K562 (cell line): ENCODE results near the gene ANKRD10. TPM values are rescaled to one million over a fixed set of nuclear protein-coding genes. Genes with fewer than 3 reads are reported as not detected.

ENCODE experiments used
- ATAC-seq: fragments of 200-7000 bp; cut with Tn5 transposase; 3 replicates; pipeline ENCODE4 v1.9.1; 2020; ENCODE audit warnings: moderate library complexity
- BruUV-seq: library from RNA; stranded (reverse); fragments of 400-500 nt; replicated peaks from 2 replicates; lab custom pipeline; 2021; lab: Mats Ljungman, UMichigan
- CTCF ChIA-PET: fragments of 300-600 bp; formaldehyde crosslinking; extraction: SDS; loops from one replicate; lab custom pipeline; 2021; ENCODE audit warnings: low intra/inter-chr PET ratio; lab: Yijun Ruan, JAX
- POLR2A ChIA-PET: fragments of 300-600, 350-650 bp; sonication (Branson Sonifier 250); formaldehyde crosslinking; extraction: SDS; loops from one replicate; lab custom pipeline; 2021; ENCODE audit warnings: antibody characterized with exemption, inconsistent platforms; lab: Yijun Ruan, JAX
- DNase-seq, 4 experiments: peaks; one replicate each; pipeline versions ENCODE4 v3.0.0 to v3.0.0-alpha.2; 2011 to 2018; ENCODE audit warnings: low spot score in 3 of 4, mixed read lengths in 3 of 4; ENCODE audit errors: extremely low read depth in 1 of 4
- FAIRE-seq: peaks from 2 replicates; lab custom pipeline; 2011; peaks lifted over from hg19 to GRCh38; lab: Jason Lieb, UNC
- H2AFZ ChIP-seq: 2 replicates; pipeline ENCODE4 v1.6.0; 2011; ENCODE audit warnings: low read depth, low read length, control low read depth, inconsistent platforms
- H3K27ac ChIP-seq: fragments of 200-600 bp; 3 replicates; pipeline ENCODE4 v1.8.0; 2011; ENCODE audit warnings: low read depth, mild to moderate bottlenecking, control low read depth, inconsistent platforms, low read length, moderate library complexity, mixed read lengths; ENCODE audit errors: extremely low read depth
- H3K27me3 ChIP-seq, 2 experiments: fragments of 300-600 bp in 1 of 2; 2 replicates in 1 of 2; 3 replicates in 1 of 2; pipeline versions ENCODE4 v1.6.0 to v1.8.0; 2011; ENCODE audit warnings: inconsistent platforms in 2 of 2, low read length in 2 of 2, mild to moderate bottlenecking in 1 of 2, mixed read lengths in 1 of 2, moderate library complexity in 1 of 2; ENCODE audit not compliant: control insufficient read depth in 2 of 2, insufficient read depth in 2 of 2
- H3K36me3 ChIP-seq: fragments of 300-600 bp; 3 replicates; pipeline ENCODE4 v1.8.0; 2011; ENCODE audit warnings: mild to moderate bottlenecking, low read length, inconsistent platforms; ENCODE audit not compliant: control insufficient read depth, insufficient read depth
- H3K4me1 ChIP-seq, 2 experiments: fragments of 200-600 bp in 1 of 2; replicated peaks in 1 of 2; 2 replicates in 1 of 2; 3 replicates in 1 of 2; pipeline versions ENCODE4 v1.5.1 to v1.8.0; 2011; ENCODE audit warnings: inconsistent platforms in 2 of 2, low read length in 2 of 2, mild to moderate bottlenecking in 1 of 2, mixed read lengths in 1 of 2, moderate library complexity in 1 of 2; ENCODE audit not compliant: control insufficient read depth in 2 of 2, insufficient read depth in 2 of 2
- H3K4me2 ChIP-seq: 2 replicates; pipeline ENCODE4 v1.6.1; 2011; ENCODE audit warnings: low read length, control low read depth, inconsistent platforms, mixed read lengths; ENCODE audit not compliant: insufficient read depth
- H3K4me3 ChIP-seq: fragments of 200-600 bp; sonication (generic), shearing (Covaris generic); 2 replicates; pipeline ENCODE4 v1.5.1; 2016; ENCODE audit warnings: control low read depth, inconsistent platforms
- H3K79me2 ChIP-seq: fragments of 200-600 bp; 3 replicates; pipeline ENCODE4 v1.8.0; 2011; ENCODE audit warnings: low read length, inconsistent platforms; ENCODE audit not compliant: control insufficient read depth, insufficient read depth
- H3K9ac ChIP-seq, 2 experiments: 2 replicates each; pipeline versions ENCODE4 v1.6.0 to v1.6.1; 2011; ENCODE audit warnings: low read depth in 2 of 2, low read length in 2 of 2, control low read depth in 1 of 2, inconsistent platforms in 1 of 2, mild to moderate bottlenecking in 1 of 2, mixed read lengths in 1 of 2; ENCODE audit not compliant: insufficient read depth in 1 of 2
- H3K9me1 ChIP-seq: one replicate; pipeline ENCODE4 v1.6.0; 2011; ENCODE audit warnings: inconsistent platforms, mild to moderate bottlenecking, low read length, moderate library complexity; ENCODE audit not compliant: control insufficient read depth, insufficient read depth
- H3K9me3 ChIP-seq: replicated peaks from 2 replicates; pipeline ENCODE4 v1.5.1; 2011; ENCODE audit warnings: low read depth, low read length, inconsistent platforms; ENCODE audit not compliant: control insufficient read depth, insufficient read depth
- H4K20me1 ChIP-seq: replicated peaks from 2 replicates; pipeline ENCODE4 v1.6.1; 2011; ENCODE audit warnings: low read length, inconsistent platforms, mixed read lengths; ENCODE audit not compliant: control insufficient read depth, insufficient read depth
- BCOR ChIP-seq: fragments of 450-650 bp; IDR thresholded peaks from 2 replicates; pipeline ENCODE4 v1.6.1; 2016
- ETV6 ChIP-seq, 3 experiments: fragments of 150-350 bp in 1 of 3; sonication (generic) in 1 of 3; formaldehyde crosslinking in 1 of 3; IDR thresholded peaks; 2 replicates each; pipeline versions ENCODE4 v1.6.1 to v1.8.0; 2014 to 2022; ENCODE audit warnings: borderline replicate concordance in 2 of 3, low read depth in 2 of 3, antibody characterized with exemption in 1 of 3, low read length in 1 of 3, mild to moderate bottlenecking in 1 of 3, missing genetic modification reagents in 1 of 3
- MEIS2 ChIP-seq: fragments of 450-650 bp; IDR thresholded peaks from 2 replicates; pipeline ENCODE4 v1.6.1; 2014; ENCODE audit warnings: mild to moderate bottlenecking; ENCODE audit not compliant: partially characterized antibody
- NR2C1 ChIP-seq, 2 experiments: fragments of 450-650 bp; IDR thresholded peaks; 2 replicates each; pipeline ENCODE4 v1.6.1; 2017; ENCODE audit warnings: mild to moderate bottlenecking in 2 of 2, antibody characterized with exemption in 1 of 2, inconsistent platforms in 1 of 2, missing compliant biosample characterization in 1 of 2, missing genetic modification characterization in 1 of 2
- PHF8 ChIP-seq: fragments of 200-600 bp; sonication (generic); IDR thresholded peaks from 2 replicates; pipeline ENCODE4 v1.6.1; 2012; ENCODE audit warnings: mixed run types, mild to moderate bottlenecking, inconsistent platforms, low read length, moderate library complexity, borderline replicate concordance
- SMAD1 ChIP-seq: fragments of 150-350 bp; IDR thresholded peaks from 2 replicates; pipeline ENCODE4 v1.6.1; 2014; ENCODE audit warnings: low read length, low read depth; ENCODE audit not compliant: partially characterized antibody
- SMAD2 ChIP-seq: fragments of 150-350 bp; IDR thresholded peaks from 2 replicates; pipeline ENCODE4 v1.6.1; 2014; ENCODE audit warnings: low read depth, mild to moderate bottlenecking, low read length
- SUPT5H ChIP-seq: fragments of 450-650 bp; IDR thresholded peaks from 2 replicates; pipeline ENCODE4 v1.6.1; 2016
- TRIM24 ChIP-seq, 2 experiments: fragments of 450-650 bp; IDR thresholded peaks; 2 replicates each; pipeline ENCODE4 v1.6.1; 2016
- ZNF184 ChIP-seq: sonication (generic); formaldehyde crosslinking; IDR thresholded peaks from 2 replicates; pipeline ENCODE4 v1.5.0; 2020; ENCODE audit warnings: missing genetic modification reagents
- ZNF347 ChIP-seq: fragments of 450-650 bp; formaldehyde crosslinking; IDR thresholded peaks from 2 replicates; pipeline ENCODE4 v1.4.0; 2020; ENCODE audit warnings: low read depth, mild to moderate bottlenecking, moderate library complexity
- ZNF668 ChIP-seq: fragments of 250-450 bp; sonication (Bioruptor Pico); IDR thresholded peaks from 2 replicates; pipeline ENCODE4 v1.8.0; 2022; ENCODE audit warnings: mild to moderate bottlenecking, inconsistent platforms
- ZNF717 ChIP-seq: fragments of 250-450 bp; sonication (Bioruptor Pico); IDR thresholded peaks from 2 replicates; pipeline ENCODE4 v1.5.0; 2021
- WGBS: fragments of 100-300 bp; shearing (Covaris generic); methylation state at CpG from one replicate; pipeline ENCODE4 v1.1.6; 2016; ENCODE audit warnings: low coverage, mixed read lengths; ENCODE audit not compliant: insufficient coverage; ENCODE audit errors: missing lambda C conversion rate; 5-methylcytosine and 5-hydroxymethylcytosine counted together
- in situ Hi-C: fragments of 300-500 bp; cut with MboI; formaldehyde crosslinking; loops from 4 replicates; pipeline ENCODE4 v1.15.0; 2018; ENCODE audit warnings: inconsistent platforms, mixed read lengths
- intact Hi-C: fragments of 100-400 bp; cut with micrococcal nuclease; formaldehyde crosslinking; loops from 2 replicates; pipeline ENCODE4 v1.14.2; 2022
- polyA plus RNA-seq, 8 experiments: library from polyadenylated mRNA; depleted of rRNA in 4 of 8; stranded (reverse) in 5 of 8; unstranded in 3 of 8; fragments of >200 nt; fragmentation: Nextera tagmentation in 2 of 8; fragmentation: Illumina TruSeq in 1 of 8; extraction: Ambion mirVana in 2 of 8; extraction: Trizol in 1 of 8; gene quantifications; 2 replicates each; pipeline versions ENCODE4 v1.2.1 to v1.2.3, GENCODE V29; 2011 to 2014; ENCODE audit warnings: inconsistent platforms in 1 of 8, missing spikeins in 1 of 8
- total RNA-seq, 7 experiments: library from RNA; depleted of rRNA in 6 of 7; stranded (reverse); fragments of >200 nt in 6 of 7; fragmentation: Illumina TruSeq in 2 of 7; extraction: Trizol in 2 of 7; gene quantifications; 2 replicates each; pipeline versions ENCODE4 v1.2.1 to v1.2.3, GENCODE V29; 2011 to 2021; ENCODE audit warnings: low replicate concordance in 1 of 7
- TF ChIP-seq, protein P1 (sequence below), 2 experiments: IDR thresholded peaks in 1 of 2; conservative IDR thresholded peaks in 1 of 2; 2 replicates each; pipeline ENCODE4 v1.6.1; 2016; ENCODE audit warnings: low read depth in 2 of 2, mild to moderate bottlenecking in 1 of 2, missing compliant biosample characterization in 1 of 2, missing genetic modification characterization in 1 of 2, moderate library complexity in 1 of 2
- TF ChIP-seq, protein P2 (sequence below): fragments of 450-650 bp; IDR thresholded peaks from 2 replicates; pipeline ENCODE4 v1.6.1; 2016

Gene ANKRD10
- total and polyA plus RNA-seq, 9 of the 15 experiments (the other 6 are each of a cell fraction or from before 2014, with no cell fraction given): 21.7 to 183 (median 45.0) TPM

DNA sequence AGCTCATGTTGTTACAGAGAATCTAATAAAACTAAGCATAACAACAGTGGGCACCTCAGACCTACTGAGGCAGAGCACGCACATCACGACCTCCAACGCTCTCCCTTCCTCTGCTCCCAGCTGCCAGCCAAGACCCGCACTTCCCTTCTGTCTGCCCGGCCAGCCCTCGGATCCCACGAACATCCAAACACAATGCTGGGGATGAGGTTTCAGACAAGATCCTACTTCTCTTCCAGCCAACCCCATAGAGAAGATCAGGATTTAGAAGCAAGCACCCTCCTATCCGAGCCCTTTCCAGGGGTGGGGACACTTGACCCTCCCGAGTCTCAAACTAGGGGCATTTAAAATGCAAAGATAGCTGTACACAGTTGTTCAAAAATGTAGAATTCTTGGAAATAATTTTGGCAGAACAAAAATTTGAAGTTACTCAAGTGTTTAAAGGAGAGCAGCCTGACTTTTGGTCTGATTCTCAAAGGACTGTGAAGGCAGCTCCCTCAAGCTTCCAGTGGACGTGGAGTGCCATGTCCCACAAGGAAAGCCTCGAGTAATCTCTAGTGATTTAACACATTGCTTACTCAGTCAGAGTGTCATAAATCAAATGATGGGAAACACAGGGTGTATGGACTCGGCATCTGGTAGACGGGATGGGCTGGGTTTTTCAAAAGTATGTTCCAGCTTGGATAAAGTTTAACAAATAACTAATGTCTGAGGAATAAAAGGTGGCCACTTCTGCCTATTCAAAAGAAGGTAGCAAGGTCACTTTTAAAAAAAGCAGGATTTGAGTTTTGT lies 32.8 kb downstream of the ANKRD10 start:
- H3K4me2 ChIP-seq: no peak overlapping the region
- no peaks in the 10 kb centered on the region for H4K20me1 ChIP-seq
- in situ Hi-C loops (no loop called here), intact Hi-C loops (no loop called here)
- no TSS peak for BruUV-seq
- no peak overlapping the region for H3K4me3 ChIP-seq
- FAIRE-seq: no peak
- TF ChIP-seq, protein P1, sequence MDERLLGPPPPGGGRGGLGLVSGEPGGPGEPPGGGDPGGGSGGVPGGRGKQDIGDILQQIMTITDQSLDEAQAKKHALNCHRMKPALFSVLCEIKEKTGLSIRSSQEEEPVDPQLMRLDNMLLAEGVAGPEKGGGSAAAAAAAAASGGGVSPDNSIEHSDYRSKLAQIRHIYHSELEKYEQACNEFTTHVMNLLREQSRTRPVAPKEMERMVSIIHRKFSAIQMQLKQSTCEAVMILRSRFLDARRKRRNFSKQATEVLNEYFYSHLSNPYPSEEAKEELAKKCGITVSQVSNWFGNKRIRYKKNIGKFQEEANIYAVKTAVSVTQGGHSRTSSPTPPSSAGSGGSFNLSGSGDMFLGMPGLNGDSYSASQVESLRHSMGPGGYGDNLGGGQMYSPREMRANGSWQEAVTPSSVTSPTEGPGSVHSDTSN (CRISPR knock-in tag; IDR thresholded peaks at IDR 0.05; ENCODE audit: low read depth): no peak
- TF ChIP-seq, protein P1 (tag; conservative IDR thresholded peaks at IDR 0.05; ENCODE audit: low read depth): peak; percentile 52
- TF ChIP-seq ZNF668 (no peak), ZNF717 (no peak), ETV6 (IDR thresholded peaks at IDR 0.05; ENCODE audit: borderline replicate concordance in 1 of 2, low read depth in 2 of 2, low read length in 1 of 2) (no peak), ETV6 (CRISPR knock-in tag; IDR thresholded peaks at IDR 0.05; ENCODE audit: borderline replicate concordance) (no peak), SUPT5H (no peak), SMAD2 (no peak), PHF8 (no peak), SMAD1 (no peak), BCOR (no peak), MEIS2 (peak; percentile 34), ZNF347 (no peak), TRIM24 (IDR thresholded peaks at IDR 0.05) (no peak), ZNF184 (CRISPR knock-in tag) (no peak), NR2C1 (IDR thresholded peaks at IDR 0.05) (no peak), NR2C1 (tag; IDR thresholded peaks at IDR 0.05) (no peak)
- TF ChIP-seq, protein P2, sequence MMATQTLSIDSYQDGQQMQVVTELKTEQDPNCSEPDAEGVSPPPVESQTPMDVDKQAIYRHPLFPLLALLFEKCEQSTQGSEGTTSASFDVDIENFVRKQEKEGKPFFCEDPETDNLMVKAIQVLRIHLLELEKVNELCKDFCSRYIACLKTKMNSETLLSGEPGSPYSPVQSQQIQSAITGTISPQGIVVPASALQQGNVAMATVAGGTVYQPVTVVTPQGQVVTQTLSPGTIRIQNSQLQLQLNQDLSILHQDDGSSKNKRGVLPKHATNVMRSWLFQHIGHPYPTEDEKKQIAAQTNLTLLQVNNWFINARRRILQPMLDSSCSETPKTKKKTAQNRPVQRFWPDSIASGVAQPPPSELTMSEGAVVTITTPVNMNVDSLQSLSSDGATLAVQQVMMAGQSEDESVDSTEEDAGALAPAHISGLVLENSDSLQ: 0 out of 2 replicates have a peak, but pooled peaks have one; percentile 15
- DNase-seq: no peak
- no peaks in the 10 kb centered on the region for H3K79me2 ChIP-seq
- no peaks in the 10 kb centered on the region for H3K36me3 ChIP-seq
- CTCF ChIA-PET: no interaction called here
- POLR2A ChIA-PET: interaction anchor here (0.7 to 1.3 kb wide), 3 partner anchors 12 to 167 kb away, joined by 3 to 7 read pairs (median 4); no protein-coding TSS in a partner anchor
- H3K9me1 ChIP-seq: no peaks in the 10 kb centered on the region
- no peak for ATAC-seq
- H3K27ac ChIP-seq: no peak overlapping the region
- WGBS: 73% methylated on average over 12 of the region's 13 CpGs
- no peaks in the 10 kb centered on the region for H3K9me3 ChIP-seq
- no peaks in the 10 kb centered on the region for H3K27me3 ChIP-seq
- H3K4me1 ChIP-seq: no peaks in the 10 kb centered on the region
- no peak overlapping the region for H3K9ac ChIP-seq
- no peak overlapping the region for H2AFZ ChIP-seq
